Neuronal stem cell (in vitro differentiated cells): ENCODE results near the gene RAB24.

Experiments used
- DNase-seq: peaks from one replicate; pipeline ENCODE4 v3.0.0-alpha.2; 2013; ENCODE audit warnings: low spot score
- H2AFZ ChIP-seq: one replicate; pipeline ENCODE4 v1.6.1; 2013; ENCODE audit warnings: mild to moderate bottlenecking, low read length, inconsistent platforms
- H2AK5ac ChIP-seq: 2 replicates; pipeline ENCODE4 v1.6.1; 2013; ENCODE audit warnings: low read depth, mild to moderate bottlenecking, inconsistent platforms, low read length, moderate library complexity, mixed read lengths
- H2BK120ac ChIP-seq: 2 replicates; pipeline ENCODE4 v1.6.1; 2013; ENCODE audit warnings: low read depth, mild to moderate bottlenecking, inconsistent platforms, low read length, moderate library complexity, mixed read lengths
- H2BK12ac ChIP-seq: one replicate; pipeline ENCODE4 v1.6.1; 2013; ENCODE audit warnings: low read length, inconsistent platforms
- H2BK15ac ChIP-seq: 2 replicates; pipeline ENCODE4 v1.6.1; 2013; ENCODE audit warnings: mild to moderate bottlenecking, low read length, inconsistent platforms, mixed read lengths
- H2BK5ac ChIP-seq: one replicate; pipeline ENCODE4 v1.6.1; 2013; ENCODE audit warnings: inconsistent platforms, mild to moderate bottlenecking, low read length, moderate library complexity
- H3K14ac ChIP-seq: one replicate; pipeline ENCODE4 v1.6.1; 2013; ENCODE audit warnings: low read length, inconsistent platforms
- H3K18ac ChIP-seq: 2 replicates; pipeline ENCODE4 v1.6.1; 2013; ENCODE audit warnings: low read length, inconsistent platforms
- H3K23ac ChIP-seq: 2 replicates; pipeline ENCODE4 v1.6.1; 2013; ENCODE audit warnings: low read depth, mild to moderate bottlenecking, mixed read lengths, low read length, inconsistent platforms; ENCODE audit not compliant: poor library complexity
- H3K27ac ChIP-seq: replicated peaks from 3 replicates; pipeline ENCODE4 v1.5.1; 2013; ENCODE audit warnings: low read length, inconsistent platforms
- H3K27me3 ChIP-seq, 3 experiments: 2 replicates each; pipeline ENCODE4 v1.6.1; 2013; ENCODE audit warnings: low read length in 3 of 3, mild to moderate bottlenecking in 2 of 3, inconsistent platforms in 1 of 3, low read depth in 1 of 3, mixed read lengths in 1 of 3, moderate library complexity in 1 of 3; ENCODE audit not compliant: control insufficient read depth in 3 of 3, insufficient read depth in 3 of 3
- H3K36me3 ChIP-seq, 2 donors: replicated peaks in 1 of 2; 2 replicates each; pipeline ENCODE4 v1.6.1; 2013; ENCODE audit warnings: low read length in 2 of 2; ENCODE audit not compliant: control insufficient read depth in 2 of 2, insufficient read depth in 2 of 2
- H3K4ac ChIP-seq: 2 replicates; pipeline ENCODE4 v1.6.1; 2013; ENCODE audit warnings: inconsistent platforms, mild to moderate bottlenecking, low read length, moderate library complexity
- H3K4me1 ChIP-seq, 2 donors: 1 replicate in 1 of 2; 2 replicates in 1 of 2; pipeline ENCODE4 v1.6.1; 2013; ENCODE audit warnings: low read length in 2 of 2, low read depth in 1 of 2; ENCODE audit not compliant: control insufficient read depth in 2 of 2, insufficient read depth in 1 of 2
- H3K4me2 ChIP-seq: one replicate; pipeline ENCODE4 v1.6.1; 2013; ENCODE audit warnings: mild to moderate bottlenecking, low read length, inconsistent platforms; ENCODE audit not compliant: insufficient read depth, poor library complexity, severe bottlenecking
- H3K4me3 ChIP-seq, 2 donors: 2 replicates each; pipeline ENCODE4 v1.5.1; 2013; ENCODE audit warnings: low read length in 2 of 2, mild to moderate bottlenecking in 2 of 2, inconsistent platforms in 1 of 2, moderate library complexity in 1 of 2
- H3K79me1 ChIP-seq: one replicate; pipeline ENCODE4 v1.6.1; 2013; ENCODE audit warnings: low read depth, mild to moderate bottlenecking, inconsistent platforms, low read length, moderate library complexity
- H3K9ac ChIP-seq: one replicate; pipeline ENCODE4 v1.6.1; 2013; ENCODE audit warnings: mild to moderate bottlenecking, low read depth, low read length, inconsistent platforms; ENCODE audit not compliant: poor library complexity
- H3K9me3 ChIP-seq, 2 donors: replicated peaks in 1 of 2; 2 replicates each; pipeline versions ENCODE3 to v1.6.1; 2013; ENCODE audit warnings: low read length in 2 of 2, mild to moderate bottlenecking in 2 of 2, inconsistent platforms in 1 of 2, low read depth in 1 of 2, mixed read lengths in 1 of 2, moderate library complexity in 1 of 2; ENCODE audit not compliant: control insufficient read depth in 2 of 2, insufficient read depth in 1 of 2
- H4K8ac ChIP-seq: one replicate; pipeline ENCODE4 v1.6.1; 2013; ENCODE audit warnings: low read depth, mild to moderate bottlenecking, inconsistent platforms, low read length, moderate library complexity
- H4K91ac ChIP-seq: one replicate; pipeline ENCODE4 v1.6.1; 2013; ENCODE audit warnings: low read length, low read depth, mild to moderate bottlenecking, inconsistent platforms; ENCODE audit not compliant: poor library complexity
- WGBS, 2 donors: extraction: QIAGEN DNeasy Blood & Tissue Kit; methylation state at CpG; one replicate each; pipeline ENCODE4 v1.1.7; 2013; ENCODE audit warnings: missing lambda C conversion rate in 2 of 2, mixed read lengths in 1 of 2; ENCODE audit not compliant: insufficient read length in 2 of 2, insufficient replicate concordance in 1 of 2; ENCODE audit errors: extremely low coverage in 2 of 2; 5-methylcytosine and 5-hydroxymethylcytosine counted together

Gene RAB24

GRCh38 chr5:177265395-177265794 is 38.1 kb downstream of the RAB24 start:
- Histone ChIP-seq H3K4ac (no peak overlapping the region), H4K8ac (no peak overlapping the region), H2BK15ac (no peak overlapping the region), H2AK5ac (no peak overlapping the region), H2AFZ (no peak overlapping the region), H3K36me3 (peaks cover 0 to 28% of the 10 kb centered on the region in 2 donors), H3K79me1 (no peaks in the 10 kb centered on the region), H3K23ac (no peak overlapping the region), H2BK12ac (no peak overlapping the region), H3K4me3 (no peak overlapping the region), H3K18ac (no peak overlapping the region), H3K27ac (no peak overlapping the region), H3K9ac (no peak overlapping the region), H2BK5ac (no peak overlapping the region), H3K14ac (no peak overlapping the region), H2BK120ac (no peak overlapping the region), H3K9me3 (no peaks in the 10 kb centered on the region), H3K4me1 (no peaks in the 10 kb centered on the region), H3K4me2 (no peak overlapping the region), H3K27me3 (peaks cover 0 to 6% (median 0%) of the 10 kb centered on the region in 3 experiments), H4K91ac (no peak overlapping the region)
- DNase-seq: no peak
- WGBS, 2 donors: no CpG with 5 or more reads among the region's 16 CpGs

GRCh38 chr5:177264178-177264577 is 39.3 kb downstream of the RAB24 start:
- H2BK15ac ChIP-seq: no peak overlapping the region

GRCh38 chr5:177261510-177261909 is 42.0 kb downstream of the RAB24 start:
- Histone ChIP-seq H3K79me1 (no peaks in the 10 kb centered on the region), H3K9ac (no peak overlapping the region), H4K91ac (no peak overlapping the region), H2BK12ac (no peak overlapping the region), H3K18ac (no peak overlapping the region), H4K8ac (no peak overlapping the region), H2AK5ac (no peak overlapping the region), H3K4me2 (no peak overlapping the region), H3K23ac (no peak overlapping the region), H3K4me1 (no peaks in the 10 kb centered on the region), H3K36me3 (peaks cover 0 to 24% of the 10 kb centered on the region in 2 donors), H2AFZ (no peak overlapping the region), H3K9me3 (no peaks in the 10 kb centered on the region), H2BK120ac (no peak overlapping the region), H2BK15ac (no peak overlapping the region), H2BK5ac (no peak overlapping the region), H3K4ac (no peak overlapping the region), H3K27me3 (no peaks in the 10 kb centered on the region), H3K14ac (no peak overlapping the region), H3K27ac (no peak overlapping the region), H3K4me3 (no peak overlapping the region)
- no peak for DNase-seq
- no CpG with 5 or more reads among the region's 1 CpG for WGBS, 2 donors

More at GRCh38 chr5:177264178-177264577, 39.3 kb downstream of the RAB24 start:
- H3K14ac ChIP-seq: no peak overlapping the region
- no CpG with 5 or more reads among the region's 1 CpG for WGBS, 2 donors
- no peak overlapping the region for H3K4me2 ChIP-seq
- H4K91ac ChIP-seq: no peak overlapping the region
- no peak overlapping the region for H3K27ac ChIP-seq
- no peak overlapping the region for H3K4ac ChIP-seq
- no peak overlapping the region for H3K23ac ChIP-seq
- no peak overlapping the region for H2AFZ ChIP-seq
- H3K9me3 ChIP-seq: no peaks in the 10 kb centered on the region
- no peak overlapping the region for H3K9ac ChIP-seq
- no peak overlapping the region for H3K4me3 ChIP-seq
- no peak overlapping the region for H2BK5ac ChIP-seq
- DNase-seq: no peak
- no peak overlapping the region for H3K18ac ChIP-seq
- no peaks in the 10 kb centered on the region for H3K4me1 ChIP-seq
- H2BK12ac ChIP-seq: no peak overlapping the region
- H2BK120ac ChIP-seq: no peak overlapping the region
- peaks cover 0 to 2% (median 0%) of the 10 kb centered on the region in 3 experiments for H3K27me3 ChIP-seq
- H2AK5ac ChIP-seq: no peak overlapping the region
- no peak overlapping the region for H4K8ac ChIP-seq
- H3K36me3 ChIP-seq: peaks cover 0 to 26% of the 10 kb centered on the region in 2 donors
- no peaks in the 10 kb centered on the region for H3K79me1 ChIP-seq

- WGBS, 2 donors: 100% methylated on average over 1 of the region's 7 CpGs; no CpG with 5 or more reads in 1 of the 2 donors
- H3K27me3 ChIP-seq: no peaks in the 10 kb centered on the region
- DNase-seq: no peak
- H2AFZ ChIP-seq: no peak overlapping the region
- H2BK15ac ChIP-seq: no peak overlapping the region
- no peak overlapping the region for H3K4me3 ChIP-seq
- H4K8ac ChIP-seq: no peak overlapping the region
- no peaks in the 10 kb centered on the region for H3K79me1 ChIP-seq
- H3K9ac ChIP-seq: no peak overlapping the region
- no peak overlapping the region for H2BK120ac ChIP-seq
- H3K18ac ChIP-seq: no peak overlapping the region
- H3K27ac ChIP-seq: no peak overlapping the region
- H3K4me1 ChIP-seq: no peaks in the 10 kb centered on the region
- no peak overlapping the region for H3K4me2 ChIP-seq
- no peak overlapping the region for H3K4ac ChIP-seq
- H3K36me3 ChIP-seq: peaks cover 0 to 21% of the 10 kb centered on the region in 2 donors
- no peak overlapping the region for H2BK5ac ChIP-seq
- no peak overlapping the region for H4K91ac ChIP-seq
- no peak overlapping the region for H3K23ac ChIP-seq
- no peak overlapping the region for H2AK5ac ChIP-seq
- H3K14ac ChIP-seq: no peak overlapping the region
- no peaks in the 10 kb centered on the region for H3K9me3 ChIP-seq
- H2BK12ac ChIP-seq: no peak overlapping the region
These were observed 42.6 kb downstream of the RAB24 start for GRCh38 chr5:177260961-177261360.
